Activated CD4-positive, alpha-beta T cell treated with anti-CD3 and anti-CD28 coated beads, Interleukin-2, amount 50 U/mL, for 16 hours (primary cell): ENCODE measurements around the gene UBE4B.
"Not testable (repeated sequence)": the region's sequence is repeated elsewhere in the genome, so short reads cannot be mapped to it uniquely, and the experiment has no call there.

Experiments
- DNase-seq: peaks from one replicate; pipeline ENCODE4 v3.0.0-alpha.2; 2020

The UBE4B gene

GRCh38 chr1:10074059-10074851 is 41.5 kb downstream of the UBE4B start:
- DNase-seq, result peak; percentile 89

- no peak for DNase-seq
Measured at GRCh38 chr1:10074852-10075730, 42.3 kb downstream of the UBE4B start.

GRCh38 chr1:10075732-10076131 is 43.0 kb downstream of the UBE4B start:
- no peak for DNase-seq

- no peak for DNase-seq
Measured at GRCh38 chr1:10078494-10078893, 45.7 kb downstream of the UBE4B start.

- no peak for DNase-seq
Measured at GRCh38 chr1:10080523-10080922, 47.8 kb downstream of the UBE4B start.

- DNase-seq, result no peak
Measured at GRCh38 chr1:10082785-10083479, 50.2 kb downstream of the UBE4B start.

GRCh38 chr1:10084045-10084444 is 51.3 kb downstream of the UBE4B start:
- no peak for DNase-seq

- DNase-seq, result no peak
Measured at GRCh38 chr1:10085076-10085475, 52.3 kb downstream of the UBE4B start.

GRCh38 chr1:10087210-10087609 is 54.5 kb downstream of the UBE4B start:
- DNase-seq, result no peak

GRCh38 chr1:10101929-10102328 is 69.2 kb downstream of the UBE4B start:
- no peak for DNase-seq

GRCh38 chr1:10103193-10103592 is 70.4 kb downstream of the UBE4B start:
- DNase-seq, result no peak

GRCh38 chr1:10104834-10105233 is 72.1 kb downstream of the UBE4B start:
- DNase-seq, result no peak

- DNase-seq, result no peak
Measured at GRCh38 chr1:10105484-10105883, 72.7 kb downstream of the UBE4B start.

GRCh38 chr1:10106241-10106640 is 73.5 kb downstream of the UBE4B start:
- DNase-seq, result no peak

GRCh38 chr1:10106756-10107475 is 74.2 kb downstream of the UBE4B start:
- no peak for DNase-seq

- DNase-seq, result not testable (repeated sequence)
Measured at GRCh38 chr1:10107476-10107847, 74.7 kb downstream of the UBE4B start.

- no peak for DNase-seq
Measured at GRCh38 chr1:10108134-10108663, 75.4 kb downstream of the UBE4B start.

- no peak for DNase-seq
Measured at GRCh38 chr1:10108948-10109708, 76.4 kb downstream of the UBE4B start.

- DNase-seq, result no peak
Measured at GRCh38 chr1:10113501-10113900, 80.7 kb downstream of the UBE4B start.

GRCh38 chr1:10114746-10115145 is 82.0 kb downstream of the UBE4B start:
- DNase-seq, result no peak

GRCh38 chr1:10117132-10117531 is 84.4 kb downstream of the UBE4B start:
- DNase-seq, result no peak

GRCh38 chr1:10117865-10118264 is 85.1 kb downstream of the UBE4B start:
- no peak for DNase-seq
